Endothelial cell of umbilical vein (primary cell): ENCODE data around the gene URI1.

Experiments used
- EZH2 ChIP-seq: IDR thresholded peaks from 2 replicates; pipeline ENCODE4 v1.6.1; 2012; ENCODE audit warnings: borderline replicate concordance, low read depth, mild to moderate bottlenecking, moderate library complexity, low read length, inconsistent platforms; ENCODE audit not compliant: severe bottlenecking
- TF ChIP-seq, protein P1 (sequence below), 2 donors: IDR thresholded peaks; 1 replicate in 1 of 2; 2 replicates in 1 of 2; pipeline ENCODE4 v1.5.1; 2011; ENCODE audit warnings: low read length in 2 of 2, mild to moderate bottlenecking in 2 of 2, moderate library complexity in 2 of 2, control low read depth in 1 of 2, inconsistent platforms in 1 of 2, low read depth in 1 of 2; ENCODE audit not compliant: insufficient read depth in 1 of 2; ENCODE audit errors: extremely low read depth in 1 of 2

DNA sequence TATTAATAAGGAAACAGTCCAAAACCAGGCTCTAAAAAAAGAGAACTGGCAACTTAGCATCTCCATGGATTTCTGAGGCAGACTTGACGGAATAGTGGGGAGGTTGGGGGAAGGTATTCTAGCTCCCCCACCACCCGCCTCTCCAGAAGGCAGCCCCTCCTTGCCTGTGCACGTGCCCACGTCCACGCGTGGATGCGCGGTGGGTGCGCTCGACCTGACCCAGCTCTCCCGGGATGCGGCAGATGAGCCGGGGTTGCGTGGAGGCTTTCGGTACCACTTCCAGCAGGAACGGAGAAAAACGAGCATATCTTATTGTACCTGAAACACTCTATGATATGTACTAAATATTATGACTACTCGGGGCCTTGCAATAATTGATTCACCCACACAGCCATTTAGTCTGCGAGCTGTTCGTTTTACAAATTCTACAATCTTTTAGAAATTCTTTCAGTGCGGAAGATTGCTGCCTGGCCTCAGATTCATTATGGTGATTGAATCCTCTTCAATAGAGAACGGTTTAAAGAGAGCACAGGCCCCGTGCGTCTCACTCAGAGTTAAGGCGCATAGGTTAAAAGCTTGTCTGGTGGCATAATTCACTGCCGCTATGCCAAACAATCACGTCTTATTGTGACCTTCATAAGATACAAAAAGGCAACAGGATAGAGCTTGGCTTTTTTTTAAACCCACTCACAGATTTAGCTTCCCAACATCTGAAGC is 117.9 kb downstream of the URI1 start:
- TF ChIP-seq, protein P1, sequence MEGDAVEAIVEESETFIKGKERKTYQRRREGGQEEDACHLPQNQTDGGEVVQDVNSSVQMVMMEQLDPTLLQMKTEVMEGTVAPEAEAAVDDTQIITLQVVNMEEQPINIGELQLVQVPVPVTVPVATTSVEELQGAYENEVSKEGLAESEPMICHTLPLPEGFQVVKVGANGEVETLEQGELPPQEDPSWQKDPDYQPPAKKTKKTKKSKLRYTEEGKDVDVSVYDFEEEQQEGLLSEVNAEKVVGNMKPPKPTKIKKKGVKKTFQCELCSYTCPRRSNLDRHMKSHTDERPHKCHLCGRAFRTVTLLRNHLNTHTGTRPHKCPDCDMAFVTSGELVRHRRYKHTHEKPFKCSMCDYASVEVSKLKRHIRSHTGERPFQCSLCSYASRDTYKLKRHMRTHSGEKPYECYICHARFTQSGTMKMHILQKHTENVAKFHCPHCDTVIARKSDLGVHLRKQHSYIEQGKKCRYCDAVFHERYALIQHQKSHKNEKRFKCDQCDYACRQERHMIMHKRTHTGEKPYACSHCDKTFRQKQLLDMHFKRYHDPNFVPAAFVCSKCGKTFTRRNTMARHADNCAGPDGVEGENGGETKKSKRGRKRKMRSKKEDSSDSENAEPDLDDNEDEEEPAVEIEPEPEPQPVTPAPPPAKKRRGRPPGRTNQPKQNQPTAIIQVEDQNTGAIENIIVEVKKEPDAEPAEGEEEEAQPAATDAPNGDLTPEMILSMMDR (IDR thresholded peaks at IDR 0.05; ENCODE audit: extremely low read depth in 1 of 2, insufficient read depth in 1 of 2, low read depth in 1 of 2, low read length in 2 of 2): no peak
- TF ChIP-seq EZH2: no peak
